Measurements from ENCODE around the gene HMCN1. TPM values are rescaled to one million over a fixed set of nuclear protein-coding genes. Genes with fewer than 3 reads are reported as not detected.

HMCN1 gene
- total RNA-seq, 5 donors from 2014 or later (not counting 1 experiment from before 2014, with no cell fraction given), result 0.05 to 0.23 (median 0.16) TPM

- no peak overlapping the region for H3K4me3 ChIP-seq (ENCODE audit: control insufficient read depth in 1 of 2, extremely low read depth in 1 of 2, low read length in 1 of 2)
- Mint-ChIP-seq H3K4me1 (no peaks in the 10 kb centered on the region), H3K9me3 (no peaks in the 10 kb centered on the region), H3K27me3 (peaks cover 4 to 22% of the 10 kb centered on the region in 2 donors), H3K36me3 (no peaks in the 10 kb centered on the region), H3K4me3 (no peak overlapping the region), H3K27ac (no peak overlapping the region)
- H3K27me3 ChIP-seq (replicated peaks in 1 of 2; ENCODE audit: control insufficient read depth in 2 of 2, extremely low read depth in 1 of 2, insufficient read depth in 2 of 2, low read length in 1 of 2), result no peaks in the 10 kb centered on the region
- WGBS (ENCODE audit: insufficient coverage), result 95% methylated on average over 2 of the region's 4 CpGs
- H3K9me3 ChIP-seq, result no peaks in the 10 kb centered on the region
- H3K36me3 ChIP-seq (ENCODE audit: control insufficient read depth in 2 of 2, extremely low read depth in 1 of 2, insufficient read depth in 1 of 2, low read length in 1 of 2), result no peaks in the 10 kb centered on the region
- ChIA-PET POLR2A (no interaction called here), CTCF (no interaction called here)
- H3K4me1 ChIP-seq (ENCODE audit: control insufficient read depth in 1 of 2, extremely low read depth in 1 of 2, insufficient read depth in 2 of 2, low read length in 2 of 2), result no peaks in the 10 kb centered on the region
- no peak overlapping the region for H3K27ac ChIP-seq (ENCODE audit: low read length)
- DNase-seq (no peak), ATAC-seq (replicated peaks in 1 of 4) (no peak)
Observed at GRCh38 chr1:186235696-186236095, 501.5 kb downstream of the HMCN1 start.

- ChIA-PET CTCF (no interaction called here), POLR2A (no interaction called here)
- H3K27me3 ChIP-seq (replicated peaks in 1 of 2; ENCODE audit: control insufficient read depth in 2 of 2, extremely low read depth in 1 of 2, insufficient read depth in 2 of 2, low read length in 1 of 2), result no peaks in the 10 kb centered on the region
- WGBS (ENCODE audit: insufficient coverage), result no CpG with 5 or more reads among the region's 3 CpGs
- no peak overlapping the region for H3K4me3 Mint-ChIP-seq
- H3K36me3 ChIP-seq (ENCODE audit: control insufficient read depth in 2 of 2, extremely low read depth in 1 of 2, insufficient read depth in 1 of 2, low read length in 1 of 2), result no peaks in the 10 kb centered on the region
- no peak for ATAC-seq (replicated peaks in 1 of 4)
- peaks cover 4 to 22% of the 10 kb centered on the region in 2 donors for H3K27me3 Mint-ChIP-seq
- no peaks in the 10 kb centered on the region for H3K4me1 Mint-ChIP-seq
- no peaks in the 10 kb centered on the region for H3K4me1 ChIP-seq (ENCODE audit: control insufficient read depth in 1 of 2, extremely low read depth in 1 of 2, insufficient read depth in 2 of 2, low read length in 2 of 2)
- H3K27ac ChIP-seq (ENCODE audit: low read length), result no peak overlapping the region
- no peak overlapping the region for H3K4me3 ChIP-seq (ENCODE audit: control insufficient read depth in 1 of 2, extremely low read depth in 1 of 2, low read length in 1 of 2)
- no peaks in the 10 kb centered on the region for H3K9me3 Mint-ChIP-seq
- DNase-seq, result no peak
- H3K36me3 Mint-ChIP-seq, result no peaks in the 10 kb centered on the region
- no peaks in the 10 kb centered on the region for H3K9me3 ChIP-seq
- no peak overlapping the region for H3K27ac Mint-ChIP-seq
Observed at GRCh38 chr1:186236921-186237320, 502.7 kb downstream of the HMCN1 start.

- Mint-ChIP-seq H3K36me3 (no peaks in the 10 kb centered on the region), H3K27ac (no peak overlapping the region), H3K4me1 (no peaks in the 10 kb centered on the region), H3K27me3 (peaks cover 2 to 16% of the 10 kb centered on the region in 2 donors), H3K4me3 (no peak overlapping the region), H3K9me3 (no peaks in the 10 kb centered on the region)
- no peak overlapping the region for H3K27ac ChIP-seq (ENCODE audit: low read length)
- CTCF ChIA-PET, result interaction anchor here (0.5 to 0.6 kb wide), 2 partner anchors 14 to 1510 kb away, joined by 3 to 4 read pairs; no protein-coding TSS in a partner anchor
- no peaks in the 10 kb centered on the region for H3K9me3 ChIP-seq
- POLR2A ChIA-PET, result interaction anchor here in 1 of 2 donors (0.6 kb wide), 1 partner anchor 10 kb away, joined by 3 read pairs; no protein-coding TSS in a partner anchor
- no peaks in the 10 kb centered on the region for H3K4me1 ChIP-seq (ENCODE audit: control insufficient read depth in 1 of 2, extremely low read depth in 1 of 2, insufficient read depth in 2 of 2, low read length in 2 of 2)
- no peaks in the 10 kb centered on the region for H3K27me3 ChIP-seq (replicated peaks in 1 of 2; ENCODE audit: control insufficient read depth in 2 of 2, extremely low read depth in 1 of 2, insufficient read depth in 2 of 2, low read length in 1 of 2)
- no peak for ATAC-seq (replicated peaks in 1 of 4)
- H3K36me3 ChIP-seq (ENCODE audit: control insufficient read depth in 2 of 2, extremely low read depth in 1 of 2, insufficient read depth in 1 of 2, low read length in 1 of 2), result no peaks in the 10 kb centered on the region
- DNase-seq, result no peak
- H3K4me3 ChIP-seq (ENCODE audit: control insufficient read depth in 1 of 2, extremely low read depth in 1 of 2, low read length in 1 of 2), result no peak overlapping the region
Observed at GRCh38 chr1:186239171-186239570, 505.0 kb downstream of the HMCN1 start.

DNA sequence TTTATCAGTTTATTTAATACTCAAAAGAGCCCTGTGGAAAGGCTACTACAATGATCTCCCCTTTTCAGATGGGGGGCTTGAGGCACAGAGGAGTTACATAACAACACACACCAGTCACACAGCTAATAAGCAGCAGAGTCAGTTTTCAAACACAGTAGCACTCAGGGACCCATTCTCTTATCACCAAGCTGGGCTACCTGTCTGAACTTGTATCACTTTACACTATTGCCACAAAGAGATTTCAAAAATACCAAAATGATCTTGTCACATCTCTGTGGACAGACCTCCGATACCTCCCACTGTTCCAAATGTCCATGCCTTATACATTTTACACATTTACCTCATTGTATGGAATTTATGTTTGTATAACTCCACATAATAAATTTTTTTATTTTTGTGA lies 506.2 kb downstream of the HMCN1 start:
- whole genome bisulfite sequencing (ENCODE audit: insufficient coverage), result no CpG with 5 or more reads among the region's 1 CpG
- Mint-ChIP-seq H3K36me3 (no peaks in the 10 kb centered on the region), H3K4me3 (no peak overlapping the region), H3K27me3 (peaks cover 2 to 16% of the 10 kb centered on the region in 2 donors), H3K9me3 (no peaks in the 10 kb centered on the region), H3K4me1 (no peaks in the 10 kb centered on the region), H3K27ac (no peak overlapping the region)
- DNase-seq, result no peak
- peaks cover 0 to 2% of the 10 kb centered on the region in 2 experiments for H3K27me3 ChIP-seq (replicated peaks in 1 of 2; ENCODE audit: control insufficient read depth in 2 of 2, extremely low read depth in 1 of 2, insufficient read depth in 2 of 2, low read length in 1 of 2)
- ChIA-PET POLR2A (no interaction called here), CTCF (no interaction called here)
- no peaks in the 10 kb centered on the region for H3K4me1 ChIP-seq (ENCODE audit: control insufficient read depth in 1 of 2, extremely low read depth in 1 of 2, insufficient read depth in 2 of 2, low read length in 2 of 2)
- no peak overlapping the region for H3K27ac ChIP-seq (ENCODE audit: low read length)
- no peaks in the 10 kb centered on the region for H3K9me3 ChIP-seq
- H3K4me3 ChIP-seq (ENCODE audit: control insufficient read depth in 1 of 2, extremely low read depth in 1 of 2, low read length in 1 of 2), result no peak overlapping the region
- no peak for ATAC-seq (replicated peaks in 1 of 4)
- no peaks in the 10 kb centered on the region for H3K36me3 ChIP-seq (ENCODE audit: control insufficient read depth in 2 of 2, extremely low read depth in 1 of 2, insufficient read depth in 1 of 2, low read length in 1 of 2)

Data from T-cell (primary cell).